NCI-H187 (cell line): ENCODE data around the gene EVL.
"Not testable (repeated sequence)": the region's sequence is repeated elsewhere in the genome, so short reads cannot be mapped to it uniquely, and the experiment has no call there.

ENCODE experiments used
- DNase-seq, 2 experiments: peaks; one replicate each; lab custom pipeline; 2025; lab: John Stamatoyannopoulos, UW

EVL gene

DNA sequence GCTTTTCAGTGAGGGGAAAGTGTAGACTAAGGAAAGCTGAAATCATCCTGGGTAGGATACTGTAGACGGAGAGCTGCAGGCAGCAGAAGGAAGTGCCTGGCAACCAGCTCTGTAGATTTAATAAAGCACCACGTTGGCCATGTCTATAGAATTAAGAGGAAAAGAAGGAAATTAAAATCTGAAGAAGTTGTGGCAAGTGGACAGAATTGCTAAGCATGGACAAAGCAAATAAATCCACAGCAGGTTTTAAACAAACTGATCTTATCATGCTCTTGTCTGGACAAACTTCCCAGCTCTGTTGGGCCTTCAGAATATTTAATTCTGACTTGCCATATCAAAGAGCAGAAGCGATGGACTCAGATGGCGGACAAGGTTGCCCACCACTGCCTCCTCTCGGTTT is 27.2 kb upstream of the EVL start:
- DNase-seq = no peak

GRCh38 chr14:100039903-100040302 is 25.3 kb upstream of the EVL start:
- no peak for DNase-seq

DNA sequence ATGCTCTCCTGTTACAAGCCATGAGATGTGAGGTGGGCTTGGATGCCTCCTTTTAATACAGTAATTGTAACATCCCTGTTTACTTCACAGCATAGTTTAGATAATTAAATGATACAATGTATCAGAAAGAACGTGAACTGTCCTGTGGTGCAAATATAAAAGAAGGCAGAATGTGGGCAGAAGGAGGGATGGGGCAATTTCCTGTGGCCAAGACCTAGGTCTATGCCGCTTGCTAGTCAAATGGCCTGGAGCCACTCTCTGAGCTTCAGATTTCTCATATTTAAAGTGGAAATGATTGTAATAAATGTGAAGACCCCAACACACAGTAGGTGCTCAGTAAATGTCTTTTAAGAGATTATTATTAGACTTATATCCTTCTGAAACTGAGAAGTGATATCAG is 24.0 kb upstream of the EVL start:
- DNase-seq = no peak

- DNase-seq = no peak
Measured at GRCh38 chr14:100042286-100042685, 22.9 kb upstream of the EVL start.

DNA sequence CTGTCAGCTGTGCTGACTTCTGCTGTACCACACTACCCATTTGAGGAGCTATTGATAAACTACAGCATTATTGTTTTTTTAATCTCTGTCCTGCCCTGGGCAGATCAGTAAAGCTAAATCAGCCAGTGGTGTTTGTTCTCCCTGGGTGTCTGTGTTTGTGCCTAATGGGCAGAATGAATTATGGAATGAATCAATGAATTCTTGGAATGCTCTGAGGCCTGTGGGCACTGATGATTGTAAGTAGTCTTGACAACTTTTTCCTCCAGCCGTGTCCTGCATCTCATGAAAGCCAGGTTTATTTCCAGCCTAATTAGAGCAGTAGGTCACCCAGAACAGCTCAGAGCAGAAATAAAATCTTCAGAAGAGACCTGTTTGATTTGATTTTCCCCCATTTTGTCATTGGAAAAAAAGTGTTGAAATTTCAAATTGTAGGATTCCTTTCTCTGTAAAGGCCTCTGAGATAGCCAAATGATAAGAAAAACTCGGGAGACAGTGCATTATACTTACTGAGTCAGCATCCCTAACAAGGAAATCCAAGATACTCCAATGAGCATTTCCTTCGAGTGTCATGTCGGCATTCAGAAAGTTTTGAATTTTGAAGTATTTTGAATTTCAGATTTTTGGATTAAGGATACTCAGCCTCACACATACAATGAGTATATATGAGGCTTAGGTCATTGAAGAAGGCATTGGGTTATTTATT is 19.4 kb upstream of the EVL start:
- DNase-seq = no peak

DNA sequence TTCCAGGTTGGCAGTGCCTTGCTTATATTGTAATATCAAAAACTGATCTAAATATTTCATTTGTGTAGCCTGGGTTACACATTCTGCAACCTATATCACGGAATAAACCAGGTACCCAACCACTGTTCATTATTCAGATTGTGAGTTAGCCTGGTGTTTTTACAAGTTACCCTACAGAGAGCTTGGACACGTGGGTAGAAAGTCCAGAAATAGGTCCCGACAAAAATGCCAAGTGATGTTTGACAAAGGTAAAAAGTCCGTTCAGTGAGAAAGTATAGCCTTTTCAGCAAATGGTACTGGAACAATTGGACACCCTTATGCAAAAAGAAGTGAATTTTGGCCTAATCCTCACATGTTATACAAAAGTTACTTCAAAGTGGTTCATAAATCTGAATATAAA is 17.6 kb upstream of the EVL start:
- no peak for DNase-seq

GRCh38 chr14:100048786-100049185 is 16.4 kb upstream of the EVL start:
- no peak for DNase-seq

GRCh38 chr14:100049220-100049619 is 16.0 kb upstream of the EVL start:
- no peak for DNase-seq

DNA sequence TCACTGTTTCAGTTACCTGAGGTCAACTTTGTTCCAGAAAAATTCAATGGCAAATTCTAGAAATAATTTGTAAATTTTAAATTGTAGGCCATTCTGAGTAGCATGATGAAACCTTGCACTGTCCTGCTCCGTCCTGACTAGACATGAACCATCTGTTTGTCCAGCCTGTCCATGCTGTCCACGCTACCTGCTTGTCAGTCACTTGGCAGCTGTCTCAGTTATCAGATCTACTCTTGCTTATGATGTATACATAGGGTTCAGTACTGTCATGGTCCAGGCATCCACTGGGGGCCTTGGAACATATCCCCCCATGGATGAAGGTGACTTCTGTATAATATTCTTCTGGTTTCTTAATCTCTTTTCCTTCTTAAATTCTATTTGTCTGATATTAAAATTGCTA is 14.1 kb upstream of the EVL start:
- no peak for DNase-seq

- no peak for DNase-seq
Measured at GRCh38 chr14:100051543-100051942, 13.7 kb upstream of the EVL start.

GRCh38 chr14:100052819-100053218 is 12.4 kb upstream of the EVL start:
- no peak for DNase-seq

- no peak for DNase-seq
Measured at GRCh38 chr14:100054316-100055075, 10.7 kb upstream of the EVL start.

DNA sequence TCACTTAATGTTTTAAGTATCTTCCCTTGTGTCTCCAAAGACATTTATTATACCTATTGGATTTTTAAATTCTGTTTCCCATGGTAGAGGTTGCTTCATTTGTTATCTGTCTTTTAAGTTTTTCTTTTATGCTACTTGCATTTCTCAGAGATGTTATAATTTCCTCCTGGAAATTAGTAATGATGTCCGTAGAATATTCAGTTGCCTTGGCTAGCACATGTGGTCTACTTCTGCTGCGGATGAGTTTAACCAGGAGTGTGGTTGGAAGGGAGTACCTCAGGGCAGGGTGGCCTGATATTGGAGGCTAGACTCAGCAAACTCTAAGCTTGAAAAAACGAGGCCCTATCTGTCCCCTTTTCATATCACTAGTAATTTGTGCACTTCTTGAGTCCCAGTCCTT is 8.8 kb upstream of the EVL start:
- no peak for DNase-seq

GRCh38 chr14:100056964-100057795 is 8.0 kb upstream of the EVL start:
- no peak for DNase-seq

DNA sequence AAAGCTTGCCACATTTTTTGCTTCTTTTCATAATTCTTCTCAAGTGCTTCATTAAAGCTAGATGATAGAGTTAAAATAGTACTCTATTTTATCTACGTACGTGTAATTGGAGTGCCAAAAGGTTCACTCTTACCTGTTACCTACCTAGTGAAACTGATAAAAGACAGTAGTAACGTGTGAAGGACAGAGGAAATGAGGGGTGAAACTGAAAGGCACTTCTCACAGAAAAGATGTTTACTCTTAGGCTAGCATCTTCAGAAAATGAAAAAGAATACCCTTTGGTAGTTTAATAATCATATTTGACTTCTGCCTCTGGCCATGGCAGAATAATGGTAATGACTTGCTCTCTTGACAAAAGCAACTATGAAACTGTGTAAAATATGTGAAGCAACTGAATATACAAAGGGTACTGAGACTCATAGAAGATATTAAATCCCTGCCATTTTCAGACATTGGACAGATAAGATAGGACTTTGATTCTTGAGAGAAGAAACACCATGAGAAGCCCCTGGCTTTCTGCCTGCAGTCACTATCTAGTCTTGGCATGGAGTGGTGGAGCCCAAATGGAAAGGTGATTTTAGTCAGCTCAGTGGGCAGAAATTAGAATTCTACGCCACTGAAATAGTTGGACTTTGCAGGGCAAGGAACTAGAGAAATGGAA is 6.3 kb upstream of the EVL start:
- DNase-seq = no peak

DNA sequence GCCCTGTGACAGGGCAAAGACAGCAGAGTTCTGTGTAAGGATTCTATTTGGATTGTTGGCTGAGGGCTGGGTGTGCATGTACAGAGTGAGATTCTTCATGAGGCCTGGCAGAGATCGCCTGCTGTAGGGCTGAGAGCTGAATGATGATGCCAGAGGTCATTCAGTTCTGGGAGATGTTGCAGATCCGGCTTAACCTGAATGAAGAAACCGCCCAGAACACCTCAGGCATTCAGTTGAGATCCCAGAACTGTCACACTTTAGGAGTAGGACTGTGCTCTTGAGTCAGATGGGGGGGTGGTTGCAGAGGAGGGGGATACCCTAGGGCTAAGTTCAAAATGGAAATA is 5.8 kb upstream of the EVL start:
- no peak for DNase-seq

DNA sequence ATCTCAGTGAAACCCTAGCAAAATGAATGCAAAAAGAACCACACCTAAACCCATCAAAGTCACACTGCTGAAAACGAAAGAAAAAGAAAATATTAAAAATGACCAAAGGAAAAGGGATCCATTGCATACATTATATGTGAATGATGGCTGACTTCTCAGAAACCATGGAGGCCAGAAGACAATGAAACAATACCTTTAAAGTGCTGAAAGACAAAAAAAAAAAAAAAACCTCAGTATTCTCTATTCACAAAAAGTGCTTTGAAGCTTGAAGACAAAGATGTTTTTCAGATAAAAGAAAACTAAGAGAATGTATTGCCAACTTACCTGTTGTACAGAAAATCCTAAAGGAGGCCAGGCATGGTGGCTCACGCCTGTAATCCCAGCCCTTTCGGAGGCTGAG is 4.5 kb upstream of the EVL start:
- no peak for DNase-seq

DNA sequence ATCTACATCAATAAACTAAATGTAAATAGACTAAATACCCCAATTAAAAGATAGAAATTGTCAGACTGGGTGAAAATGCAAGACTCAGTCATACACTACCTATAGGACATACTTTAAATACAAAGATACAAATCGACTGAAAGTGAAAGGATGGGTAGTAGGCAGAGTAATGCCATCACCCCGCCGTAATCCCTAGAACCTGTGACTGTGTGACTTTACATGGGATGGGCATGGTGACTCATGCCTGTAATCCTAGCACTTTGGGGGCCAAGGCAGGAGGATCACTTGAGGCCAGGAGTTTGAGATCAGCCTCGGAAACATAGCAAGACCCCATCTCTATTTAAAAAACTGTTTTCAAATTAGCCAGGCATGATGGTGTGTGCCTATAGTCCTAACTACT is 2.6 kb upstream of the EVL start:
- DNase-seq = no peak

DNA sequence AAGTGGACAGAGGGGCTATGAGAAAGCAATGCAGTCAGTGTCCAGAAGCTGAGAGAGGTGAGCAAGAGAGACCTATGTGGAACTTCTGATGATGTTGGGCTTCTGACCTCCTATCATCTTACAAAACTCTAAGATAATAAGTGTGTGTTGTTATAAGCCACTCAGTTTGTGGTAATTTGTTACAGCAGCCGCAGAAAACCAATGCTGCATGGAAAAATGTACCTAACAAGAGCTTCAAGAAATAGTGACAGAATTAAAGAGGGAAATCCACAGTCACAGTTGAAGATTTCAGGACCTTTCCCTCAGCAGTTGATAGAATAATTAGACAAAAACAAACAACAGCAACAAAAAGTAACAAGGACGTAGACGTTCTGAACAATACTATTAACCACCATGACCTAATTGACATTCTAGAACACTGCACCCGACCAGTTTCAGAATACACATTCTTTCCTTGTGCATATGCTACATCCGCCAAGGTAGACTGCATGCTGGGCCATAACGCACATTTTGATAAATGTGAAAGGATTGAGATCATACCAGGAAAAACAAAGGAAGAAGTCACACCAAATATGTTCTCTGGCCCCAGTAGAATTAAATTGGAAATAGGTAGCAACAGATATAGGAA is 1.8 kb upstream of the EVL start:
- DNase-seq = no peak

- not testable (repeated sequence) for DNase-seq
Measured at GRCh38 chr14:100064335-100065092, 708 bp upstream of the EVL start.

DNA sequence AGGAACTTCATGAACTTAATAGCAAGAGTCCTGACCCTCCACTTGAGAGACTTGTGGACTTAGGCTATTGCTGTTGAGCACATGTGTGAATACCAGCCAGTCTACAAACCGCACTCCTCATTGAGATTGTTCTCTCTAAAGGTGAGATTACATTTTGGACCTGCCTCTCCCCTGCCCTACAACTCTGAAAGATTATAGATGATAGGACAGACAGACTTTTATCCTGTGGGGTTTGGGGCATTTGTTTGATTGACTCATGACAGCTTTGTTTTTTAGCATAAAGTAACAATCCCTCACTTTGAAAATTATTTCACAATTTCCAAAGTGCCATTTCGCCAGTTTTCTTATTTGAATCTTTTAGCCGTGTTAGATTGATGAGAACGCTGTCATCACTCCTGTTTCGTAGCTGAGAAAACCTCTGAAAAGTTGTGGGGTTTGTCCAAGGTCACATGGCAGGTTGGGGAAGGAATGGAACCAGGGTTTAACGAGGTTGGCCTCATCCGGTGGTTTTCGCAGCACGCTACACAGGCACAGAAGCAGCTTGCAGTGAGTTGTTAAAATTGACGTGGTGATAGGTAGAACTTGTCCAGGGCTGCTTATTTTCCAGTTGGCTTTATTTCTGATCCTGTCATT is 836 bp downstream of the EVL start:
- no peak for DNase-seq
